PFSK-1 (cell line): ENCODE results near the gene ONECUT2.

ENCODE experiments used
- FOXP2 ChIP-seq: optimal IDR thresholded peaks from 2 replicates; pipeline ENCODE3; 2011; ENCODE audit warnings: borderline replicate concordance, control low read depth, inconsistent platforms; ENCODE audit not compliant: insufficient read depth; ENCODE audit errors: extremely low read length, extremely low read depth
- POLR2AphosphoS5 ChIP-seq: IDR thresholded peaks from 2 replicates; pipeline ENCODE4 v1.6.1; 2012; ENCODE audit warnings: low read depth, mild to moderate bottlenecking, control low read depth, low read length, moderate library complexity
- SIN3A ChIP-seq: IDR thresholded peaks from 2 replicates; pipeline ENCODE4 v1.6.1; 2012; ENCODE audit warnings: mild to moderate bottlenecking, low read length, moderate library complexity, borderline replicate concordance; ENCODE audit not compliant: insufficient read depth
- TAF1 ChIP-seq: IDR thresholded peaks from 2 replicates; pipeline ENCODE4 v1.6.1; 2012; ENCODE audit warnings: low read length, control low read depth, borderline replicate concordance; ENCODE audit not compliant: insufficient read depth
- TF ChIP-seq, protein P1 (sequence below), 2 experiments: IDR thresholded peaks; 2 replicates each; pipeline versions ENCODE4 v1.6.1 to v1.8.0; 2011 to 2012; ENCODE audit warnings: low read depth in 2 of 2, low read length in 2 of 2, control low read depth in 1 of 2, inconsistent platforms in 1 of 2, mild to moderate bottlenecking in 1 of 2, moderate library complexity in 1 of 2; ENCODE audit not compliant: insufficient read depth in 1 of 2

The ONECUT2 gene

DNA sequence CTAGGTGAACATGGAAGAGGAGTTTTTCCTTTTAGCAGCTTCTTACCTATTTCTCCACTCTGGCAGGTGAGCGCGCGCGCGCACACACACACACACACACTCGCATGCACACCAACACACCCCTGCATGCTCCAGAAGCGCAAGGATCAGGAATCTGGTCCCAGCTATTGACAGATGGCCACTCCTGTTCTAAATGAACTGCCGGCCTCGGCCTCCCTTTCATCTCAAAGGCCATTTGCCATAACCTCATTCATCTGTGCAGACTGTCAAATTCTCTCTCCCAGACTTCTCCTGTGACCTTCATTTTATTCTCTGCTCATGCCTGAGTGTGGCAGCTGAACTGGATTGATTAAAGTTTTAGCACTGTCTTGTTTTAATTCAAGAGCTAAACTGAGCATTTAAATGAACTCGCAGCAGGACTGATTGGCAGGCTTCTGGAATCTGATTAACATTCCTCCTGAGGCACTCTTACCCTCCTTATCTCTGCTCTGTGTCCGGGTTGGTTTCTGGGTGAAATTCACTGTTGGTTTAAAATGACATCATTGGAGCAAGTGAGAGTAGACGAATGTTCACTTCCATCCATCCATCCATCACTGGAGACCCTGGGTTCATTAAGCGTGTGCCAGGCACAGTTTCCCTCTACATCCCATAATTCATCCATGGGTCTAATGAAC, 92.5 kb downstream of the ONECUT2 start:
- no peak for TF ChIP-seq POLR2AphosphoS5
- TF ChIP-seq TAF1 = no peak
- TF ChIP-seq FOXP2 = no peak
- no peak for TF ChIP-seq SIN3A
- TF ChIP-seq, protein P1, sequence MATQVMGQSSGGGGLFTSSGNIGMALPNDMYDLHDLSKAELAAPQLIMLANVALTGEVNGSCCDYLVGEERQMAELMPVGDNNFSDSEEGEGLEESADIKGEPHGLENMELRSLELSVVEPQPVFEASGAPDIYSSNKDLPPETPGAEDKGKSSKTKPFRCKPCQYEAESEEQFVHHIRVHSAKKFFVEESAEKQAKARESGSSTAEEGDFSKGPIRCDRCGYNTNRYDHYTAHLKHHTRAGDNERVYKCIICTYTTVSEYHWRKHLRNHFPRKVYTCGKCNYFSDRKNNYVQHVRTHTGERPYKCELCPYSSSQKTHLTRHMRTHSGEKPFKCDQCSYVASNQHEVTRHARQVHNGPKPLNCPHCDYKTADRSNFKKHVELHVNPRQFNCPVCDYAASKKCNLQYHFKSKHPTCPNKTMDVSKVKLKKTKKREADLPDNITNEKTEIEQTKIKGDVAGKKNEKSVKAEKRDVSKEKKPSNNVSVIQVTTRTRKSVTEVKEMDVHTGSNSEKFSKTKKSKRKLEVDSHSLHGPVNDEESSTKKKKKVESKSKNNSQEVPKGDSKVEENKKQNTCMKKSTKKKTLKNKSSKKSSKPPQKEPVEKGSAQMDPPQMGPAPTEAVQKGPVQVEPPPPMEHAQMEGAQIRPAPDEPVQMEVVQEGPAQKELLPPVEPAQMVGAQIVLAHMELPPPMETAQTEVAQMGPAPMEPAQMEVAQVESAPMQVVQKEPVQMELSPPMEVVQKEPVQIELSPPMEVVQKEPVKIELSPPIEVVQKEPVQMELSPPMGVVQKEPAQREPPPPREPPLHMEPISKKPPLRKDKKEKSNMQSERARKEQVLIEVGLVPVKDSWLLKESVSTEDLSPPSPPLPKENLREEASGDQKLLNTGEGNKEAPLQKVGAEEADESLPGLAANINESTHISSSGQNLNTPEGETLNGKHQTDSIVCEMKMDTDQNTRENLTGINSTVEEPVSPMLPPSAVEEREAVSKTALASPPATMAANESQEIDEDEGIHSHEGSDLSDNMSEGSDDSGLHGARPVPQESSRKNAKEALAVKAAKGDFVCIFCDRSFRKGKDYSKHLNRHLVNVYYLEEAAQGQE (IDR thresholded peaks at IDR 0.05; ENCODE audit: insufficient read depth in 1 of 2, low read depth in 2 of 2, low read length in 2 of 2) = no peak

DNA sequence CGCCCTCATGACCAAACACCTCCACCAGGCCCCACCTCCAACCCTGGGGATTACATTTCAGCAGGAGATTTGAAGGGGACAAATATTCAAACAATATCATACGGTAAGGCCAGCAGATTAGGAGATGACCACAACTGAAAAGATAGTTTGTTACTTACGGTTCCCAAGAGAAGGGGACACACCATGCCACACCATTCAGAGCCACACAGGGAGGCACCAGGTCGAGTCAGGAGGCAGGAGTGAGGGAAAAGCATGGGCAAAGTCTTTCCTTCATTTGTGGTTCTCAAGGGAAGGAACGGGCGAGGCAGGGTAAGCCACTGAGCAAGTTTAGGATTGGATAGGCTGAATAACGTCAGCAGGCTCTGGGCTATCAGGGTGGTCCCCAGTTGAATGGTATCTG, 94.0 kb downstream of the ONECUT2 start:
- TF ChIP-seq TAF1 = no peak
- TF ChIP-seq FOXP2 = no peak
- no peak for TF ChIP-seq SIN3A
- TF ChIP-seq, protein P1 (IDR thresholded peaks at IDR 0.05; ENCODE audit: insufficient read depth in 1 of 2, low read depth in 2 of 2, low read length in 2 of 2) = no peak
- TF ChIP-seq POLR2AphosphoS5 = no peak

DNA sequence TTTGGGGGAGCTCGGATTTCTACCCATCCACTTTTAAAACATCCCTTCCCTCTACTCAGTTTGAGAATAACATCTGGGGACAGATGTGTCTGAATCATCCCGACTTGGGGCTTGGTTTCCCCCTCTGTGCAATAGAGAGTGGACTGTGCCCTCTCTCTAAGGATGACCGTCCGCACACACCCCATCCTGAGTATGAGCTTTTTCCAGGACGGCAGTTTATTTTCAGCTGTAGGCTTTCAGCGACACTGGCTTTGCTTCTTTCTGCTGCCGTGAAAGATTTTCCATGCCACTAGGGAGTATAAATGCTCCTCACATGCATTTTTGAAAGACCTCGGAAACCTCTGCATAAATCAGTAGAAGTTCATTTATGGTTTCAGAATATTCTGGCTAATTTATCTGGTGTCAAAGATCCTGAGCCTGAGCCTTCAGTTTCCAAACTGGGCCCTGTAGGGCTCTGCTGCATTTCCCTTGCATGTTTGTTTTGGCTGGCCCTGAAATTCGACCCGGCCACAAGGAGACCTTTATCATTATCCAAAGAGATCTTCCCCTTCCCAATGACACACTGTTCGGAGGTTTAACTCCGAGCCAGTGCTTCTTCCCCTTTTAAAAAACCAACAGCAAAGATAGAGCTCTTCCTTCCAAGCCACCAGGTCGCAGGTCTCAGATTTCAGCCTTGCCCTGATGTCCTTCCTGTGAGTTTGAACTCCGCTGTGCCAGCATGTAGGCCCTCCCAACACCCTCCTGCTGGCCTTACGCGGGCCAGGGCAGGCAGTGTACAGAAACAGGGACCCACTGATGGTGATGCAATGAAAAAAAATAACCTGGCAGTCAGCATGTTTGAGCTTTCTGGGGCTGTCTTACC, 98.1 kb downstream of the ONECUT2 start:
- TF ChIP-seq SIN3A (no peak), FOXP2 (no peak), TAF1 (no peak), POLR2AphosphoS5 (no peak)
- TF ChIP-seq, protein P1 (IDR thresholded peaks at IDR 0.05; ENCODE audit: insufficient read depth in 1 of 2, low read depth in 2 of 2, low read length in 2 of 2) = no peak

DNA sequence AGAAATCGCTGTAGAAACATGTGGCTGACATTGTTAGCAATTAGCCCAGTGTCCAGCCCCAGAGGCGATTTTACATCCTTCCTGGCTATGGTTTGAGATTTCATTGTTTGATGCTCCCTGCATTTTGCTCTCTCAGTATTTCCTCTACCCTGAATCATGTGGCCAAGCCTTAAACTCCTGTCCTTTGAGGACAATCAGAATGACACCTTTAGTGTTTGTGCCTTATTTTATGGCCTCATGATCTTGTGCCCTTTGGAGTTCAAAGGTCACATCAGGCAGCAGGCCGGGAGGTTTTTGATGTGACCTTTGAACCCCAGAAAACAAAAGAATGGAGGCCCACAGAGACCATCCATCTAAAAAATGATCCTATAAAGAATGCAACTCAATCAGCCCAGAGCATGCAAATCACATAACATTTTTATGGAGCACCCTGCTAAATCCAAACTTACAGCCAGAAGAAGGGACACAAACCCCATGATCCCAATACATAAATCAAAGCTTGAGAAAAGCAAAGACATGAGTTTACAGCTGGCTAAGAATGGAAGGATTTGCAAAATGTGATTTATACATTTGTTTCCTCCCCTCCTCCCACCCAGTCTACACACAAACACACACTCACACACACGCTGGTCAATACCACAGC, 98.8 kb downstream of the ONECUT2 start:
- no peak for TF ChIP-seq FOXP2
- TF ChIP-seq, protein P1 (IDR thresholded peaks at IDR 0.05; ENCODE audit: insufficient read depth in 1 of 2, low read depth in 2 of 2, low read length in 2 of 2) = no peak
- no peak for TF ChIP-seq SIN3A
- TF ChIP-seq TAF1 = no peak
- no peak for TF ChIP-seq POLR2AphosphoS5
